Omental fat pad (tissue), 4 donors: ENCODE results near the gene ZNF484. TPM values are rescaled to one million over a fixed set of nuclear protein-coding genes. Genes with fewer than 3 reads are reported as not detected.

ENCODE experiments used
- ATAC-seq: fragments of 150-250 bp; one replicate; pipeline ENCODE4 v1.9.1; 2016; ENCODE audit warnings: mild to moderate bottlenecking, moderate library complexity; ENCODE audit not compliant: low FRiP score
- DNase-seq: peaks from one replicate; pipeline ENCODE4 v3.0.0-alpha.2; 2019; ENCODE audit warnings: low spot score
- CTCF ChIP-seq, 3 donors: fragments of 450-650 bp; IDR thresholded peaks; one replicate each; pipeline ENCODE4 v1.5.1; 2016 to 2017; ENCODE audit warnings: antibody characterized with exemption in 3 of 3, mild to moderate bottlenecking in 3 of 3, moderate library complexity in 2 of 3
- small RNA-seq: library from RNA; depleted of rRNA; stranded (forward); fragments of <200 nt; gene quantifications from one replicate; pipeline ENCODE3, GENCODE V24; 2016
- total RNA-seq, 4 donors: library from RNA; depleted of rRNA; stranded (reverse); fragments of >200 nt; gene quantifications; one replicate each; pipeline ENCODE4 v1.1.0, GENCODE V29; 2016

ZNF484 gene
- total RNA-seq, 4 donors from 2014 or later, result 8.3 to 19.4 (median 11.5) TPM

- no peak for TF ChIP-seq CTCF (IDR thresholded peaks at IDR 0.05)
- ATAC-seq, result no peak
- no peak for DNase-seq
Measured at GRCh38 chr9:92795598-92796336, 82.1 kb downstream of the ZNF484 start.

Small RNA genes lying within 50 kb of the gene (small RNA-seq; reads per million reads assigned to genes)
- gene RNU6-714P, result not detected

Other genes with a start within 250 kb of the ZNF484 start
- 10 to 100 TPM in 3 of 4 donors, 1 to 10 TPM in 1; 10.0 to 26.2 (median 12.5) TPM for gene IPPK, start 207.9 kb downstream of the ZNF484 start, total RNA-seq
- gene BICD2, start 113.2 kb downstream of the ZNF484 start, total RNA-seq, result 10 to 100 TPM; 28.3 to 54.0 (median 44.2) TPM
- 10 to 100 TPM in 2 of 4 donors, 1 to 10 TPM in 2; 5.4 to 26.5 (median 8.9) TPM for gene FGD3, start 69.5 kb upstream of the ZNF484 start, total RNA-seq
- gene SUSD3, start 180.7 kb upstream of the ZNF484 start, total RNA-seq, result 10 to 100 TPM in 2 of 4 donors, 1 to 10 TPM in 2; 6.8 to 24.2 (median 12.8) TPM
- 10 to 100 TPM; 45.7 to 76.5 (median 57.9) TPM for gene CARD19, start 218.2 kb upstream of the ZNF484 start, total RNA-seq